GM23248 (cell line): ENCODE results near the gene MEMO1.

Experiments used
- EZH2 ChIP-seq: fragments of 200-600 bp; sonication (generic); IDR thresholded peaks from 2 replicates; pipeline ENCODE4 v1.6.1; 2018; ENCODE audit warnings: antibody characterized with exemption, mild to moderate bottlenecking; ENCODE audit not compliant: insufficient read depth, poor library complexity, severe bottlenecking
- EZH2phosphoT487 ChIP-seq: fragments of 200-600 bp; sonication (generic); IDR thresholded peaks from 2 replicates; pipeline ENCODE4 v1.6.1; 2018; ENCODE audit warnings: antibody characterized with exemption, moderate library complexity, mild to moderate bottlenecking, low read depth; ENCODE audit not compliant: insufficient read depth

GRCh38 chr2:31996571-31997150, 14.1 kb downstream of the MEMO1 start:
- TF ChIP-seq EZH2 (no peak), EZH2phosphoT487 (no peak)
